MM.1S (cell line): ENCODE measurements around the gene SLIT1.

Experiments used
- DNase-seq: peaks from one replicate; pipeline ENCODE4 v3.0.0-alpha.2; 2015
- H2AFZ ChIP-seq: fragments of 300-600 bp; sonication (generic); 2 replicates; pipeline ENCODE4 v1.6.0; 2016; ENCODE audit warnings: antibody characterized with exemption, low read length
- H3F3A ChIP-seq: fragments of 300-600 bp; sonication (generic); 2 replicates; pipeline ENCODE4 v1.6.1; 2016; ENCODE audit warnings: mild to moderate bottlenecking, antibody characterized with exemption, low read length, moderate library complexity, mixed read lengths; ENCODE audit not compliant: insufficient read depth
- H3K27ac ChIP-seq: fragments of 300-600 bp; sonication (generic); 2 replicates; pipeline ENCODE4 v1.5.1; 2016; ENCODE audit warnings: mild to moderate bottlenecking, low read length
- H3K27me3 ChIP-seq: fragments of 300-600 bp; sonication (generic); replicated peaks from 2 replicates; pipeline ENCODE4 v1.6.0; 2016; ENCODE audit warnings: low read length; ENCODE audit not compliant: insufficient read depth
- H3K36me3 ChIP-seq: fragments of 300-600 bp; sonication (generic); replicated peaks from 2 replicates; pipeline ENCODE4 v1.6.1; 2016; ENCODE audit warnings: mild to moderate bottlenecking, low read length, mixed read lengths; ENCODE audit not compliant: insufficient read depth
- H3K4me1 ChIP-seq: fragments of 300-600 bp; sonication (generic); 2 replicates; pipeline ENCODE4 v1.6.1; 2016; ENCODE audit warnings: low read length, mixed read lengths
- H3K4me2 ChIP-seq: fragments of 300-600 bp; sonication (generic); 2 replicates; pipeline ENCODE4 v1.6.0; 2016; ENCODE audit warnings: low read depth, low read length
- H3K4me3 ChIP-seq: fragments of 300-600 bp; sonication (generic); 2 replicates; pipeline ENCODE4 v1.5.1; 2016; ENCODE audit warnings: low read length, mixed read lengths
- H3K79me2 ChIP-seq: fragments of 300-600 bp; sonication (generic); 2 replicates; pipeline ENCODE4 v1.6.1; 2016; ENCODE audit warnings: mixed run types, low read length, mixed read lengths
- H3K9ac ChIP-seq: fragments of 300-600 bp; sonication (generic); 2 replicates; pipeline ENCODE4 v1.6.1; 2016; ENCODE audit warnings: low read length, mixed read lengths
- H3K9me2 ChIP-seq: fragments of 300-600 bp; sonication (generic); replicated peaks from 2 replicates; pipeline ENCODE4 v1.6.1; 2016; ENCODE audit warnings: mild to moderate bottlenecking, low read length, mixed read lengths; ENCODE audit not compliant: insufficient read depth
- H3K9me3 ChIP-seq: fragments of 300-600 bp; sonication (generic); replicated peaks from 2 replicates; pipeline ENCODE4 v1.6.1; 2016; ENCODE audit warnings: mild to moderate bottlenecking, low read length, mixed read lengths; ENCODE audit not compliant: insufficient read depth
- H4K20me1 ChIP-seq: fragments of 300-600 bp; sonication (generic); 2 replicates; pipeline ENCODE4 v1.6.1; 2016; ENCODE audit warnings: mild to moderate bottlenecking, low read length, moderate library complexity, mixed read lengths; ENCODE audit not compliant: insufficient read depth
- EZH2 ChIP-seq: fragments of 300-600 bp; sonication (generic); optimal IDR thresholded peaks from 2 replicates; pipeline ENCODE3; 2017; ENCODE audit warnings: low read depth, mild to moderate bottlenecking, antibody characterized with exemption, low read length, mixed read lengths
- EZH2phosphoT487 ChIP-seq: fragments of 300-600 bp; sonication (generic); IDR thresholded peaks from 2 replicates; pipeline ENCODE4 v1.6.1; 2018; ENCODE audit warnings: antibody characterized with exemption, low read length
- TF ChIP-seq, protein P1 (sequence below): fragments of 300-600 bp; sonication (generic); IDR thresholded peaks from 2 replicates; pipeline ENCODE4 v1.5.1; 2016; ENCODE audit warnings: antibody characterized with exemption, low read length, mixed read lengths

The SLIT1 gene

DNA sequence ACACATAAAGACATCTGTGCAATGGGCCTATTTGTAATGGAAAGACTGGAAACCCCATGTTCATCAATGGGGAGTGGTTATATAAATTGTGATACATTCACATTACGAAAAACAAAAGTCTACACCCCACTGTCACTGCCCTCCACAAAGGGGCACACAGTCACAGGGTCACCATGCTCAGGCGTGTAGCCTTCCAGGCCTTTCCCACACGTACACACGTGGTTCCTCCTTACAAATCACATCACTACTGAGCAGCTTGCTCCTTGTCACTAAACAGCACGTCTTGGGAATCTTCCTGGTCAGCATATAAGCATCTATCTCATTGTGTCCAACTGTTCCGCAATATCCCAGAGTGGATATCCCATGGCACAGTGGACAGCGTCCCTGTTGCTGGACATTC lies 163.1 kb downstream of the SLIT1 start:
- Histone ChIP-seq H3K4me1 (peaks cover 11% of the 10 kb centered on the region), H4K20me1 (no peaks in the 10 kb centered on the region)

DNA sequence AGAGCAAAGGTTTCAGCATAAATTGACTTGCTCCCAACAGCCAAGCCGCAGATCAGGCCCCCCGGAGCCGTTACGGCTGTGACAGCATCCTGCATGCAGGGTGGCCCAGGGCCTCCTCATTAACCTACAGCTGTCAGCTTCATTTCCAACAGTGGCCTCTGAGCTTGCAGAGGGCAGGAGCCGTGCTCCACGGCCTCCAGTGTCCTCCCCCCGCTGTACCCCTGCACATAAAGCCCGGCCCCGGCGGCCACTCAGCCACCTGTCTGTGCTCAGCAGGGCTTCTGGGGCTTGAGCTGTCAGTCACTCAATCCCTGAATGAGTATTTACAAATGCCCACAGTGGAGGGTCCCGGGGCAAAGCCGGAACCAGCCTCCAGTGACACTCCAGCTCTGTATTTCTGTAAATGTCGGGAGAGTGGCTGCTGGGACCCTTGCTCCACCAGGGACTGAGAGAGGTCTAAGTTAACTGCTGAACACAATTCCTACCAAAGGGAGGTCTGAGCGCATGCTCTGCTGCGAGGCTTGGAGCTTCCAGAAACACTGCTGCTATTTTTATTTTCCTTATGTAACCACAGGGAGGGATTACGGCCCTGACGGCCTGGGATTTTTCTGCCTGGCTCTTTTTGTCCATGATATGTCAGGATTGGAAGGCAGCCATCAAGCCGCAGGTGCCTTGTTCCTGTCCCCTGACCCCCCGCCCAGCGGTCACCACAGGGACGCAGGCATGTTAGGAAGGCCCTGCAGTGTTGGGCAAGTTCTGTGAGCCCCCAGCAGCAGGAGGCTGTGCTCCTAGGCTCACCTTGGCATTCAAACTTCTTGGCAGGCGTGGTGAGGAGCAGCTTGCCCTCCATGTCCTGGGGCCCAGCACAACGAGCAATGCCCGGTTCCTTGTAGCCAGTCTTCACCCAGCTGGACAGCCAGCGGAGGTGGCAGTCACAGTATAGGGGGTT lies 165.0 kb downstream of the SLIT1 start:
- no peak overlapping the region for H3K4me3 ChIP-seq
- H3K9me2 ChIP-seq, result no peaks in the 10 kb centered on the region
- no peaks in the 10 kb centered on the region for H4K20me1 ChIP-seq
- H3K36me3 ChIP-seq, result no peaks in the 10 kb centered on the region
- H3K9me3 ChIP-seq, result no peaks in the 10 kb centered on the region
- TF ChIP-seq, protein P1, sequence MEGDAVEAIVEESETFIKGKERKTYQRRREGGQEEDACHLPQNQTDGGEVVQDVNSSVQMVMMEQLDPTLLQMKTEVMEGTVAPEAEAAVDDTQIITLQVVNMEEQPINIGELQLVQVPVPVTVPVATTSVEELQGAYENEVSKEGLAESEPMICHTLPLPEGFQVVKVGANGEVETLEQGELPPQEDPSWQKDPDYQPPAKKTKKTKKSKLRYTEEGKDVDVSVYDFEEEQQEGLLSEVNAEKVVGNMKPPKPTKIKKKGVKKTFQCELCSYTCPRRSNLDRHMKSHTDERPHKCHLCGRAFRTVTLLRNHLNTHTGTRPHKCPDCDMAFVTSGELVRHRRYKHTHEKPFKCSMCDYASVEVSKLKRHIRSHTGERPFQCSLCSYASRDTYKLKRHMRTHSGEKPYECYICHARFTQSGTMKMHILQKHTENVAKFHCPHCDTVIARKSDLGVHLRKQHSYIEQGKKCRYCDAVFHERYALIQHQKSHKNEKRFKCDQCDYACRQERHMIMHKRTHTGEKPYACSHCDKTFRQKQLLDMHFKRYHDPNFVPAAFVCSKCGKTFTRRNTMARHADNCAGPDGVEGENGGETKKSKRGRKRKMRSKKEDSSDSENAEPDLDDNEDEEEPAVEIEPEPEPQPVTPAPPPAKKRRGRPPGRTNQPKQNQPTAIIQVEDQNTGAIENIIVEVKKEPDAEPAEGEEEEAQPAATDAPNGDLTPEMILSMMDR, result no peak
- TF ChIP-seq EZH2 (no peak), EZH2phosphoT487 (no peak)
- no peak overlapping the region for H3K27ac ChIP-seq
- H3K4me2 ChIP-seq, result no peak overlapping the region
- peaks cover 22% of the 10 kb centered on the region for H3K4me1 ChIP-seq
- no peaks in the 10 kb centered on the region for H3K27me3 ChIP-seq
- H2AFZ ChIP-seq, result no peak overlapping the region
- H3K79me2 ChIP-seq, result no peaks in the 10 kb centered on the region
- no peak overlapping the region for H3K9ac ChIP-seq
- DNase-seq, result no peak
- peaks cover 12% of the 10 kb centered on the region for H3F3A ChIP-seq

More for the DNA sequence above, 163.1 kb downstream of the SLIT1 start:
- H3K4me3 ChIP-seq, result no peak overlapping the region
- no peak overlapping the region for H2AFZ ChIP-seq
- no peaks in the 10 kb centered on the region for H3K9me3 ChIP-seq
- H3K4me2 ChIP-seq, result no peak overlapping the region
- H3K36me3 ChIP-seq, result no peaks in the 10 kb centered on the region
- TF ChIP-seq EZH2phosphoT487, result no peak
- no peak for TF ChIP-seq EZH2
- TF ChIP-seq, protein P1, result no peak
- H3K27ac ChIP-seq, result no peak overlapping the region
- H3F3A ChIP-seq, result peaks cover 3% of the 10 kb centered on the region; the same call in 1 of the 2 replicates
- DNase-seq, result no peak
- H3K79me2 ChIP-seq, result no peaks in the 10 kb centered on the region
- no peaks in the 10 kb centered on the region for H3K27me3 ChIP-seq
- no peaks in the 10 kb centered on the region for H3K9me2 ChIP-seq
- H3K9ac ChIP-seq, result no peak overlapping the region

DNA sequence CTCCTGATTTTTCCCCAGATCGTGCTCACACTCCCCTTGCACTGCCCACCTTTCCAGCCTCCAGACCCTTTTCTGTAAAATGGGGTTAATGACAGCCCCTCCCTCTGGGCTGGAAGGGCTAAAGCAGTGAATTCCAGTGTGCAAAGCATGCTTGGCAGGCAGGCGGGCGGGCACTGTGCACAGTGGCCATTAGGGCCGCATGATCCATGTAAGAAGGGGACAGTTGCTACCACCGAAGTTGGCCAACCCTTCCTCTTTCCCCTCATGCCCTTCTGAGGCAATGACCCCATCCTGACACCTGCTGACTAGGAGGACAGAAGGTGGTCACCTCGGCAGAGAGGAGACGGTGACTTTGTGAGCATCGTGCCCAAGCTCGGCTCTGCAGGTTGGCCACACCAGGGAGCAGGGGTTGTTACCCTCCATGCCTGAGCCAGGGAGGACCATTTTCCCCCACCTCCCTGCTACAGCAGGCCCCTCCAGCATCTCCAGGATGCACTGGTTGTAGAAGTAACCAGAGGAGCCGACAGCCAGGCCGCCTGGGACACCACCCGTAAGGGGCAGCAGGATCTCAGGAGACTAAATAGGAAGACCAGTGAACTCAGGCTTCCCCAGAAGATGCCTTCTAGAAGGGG lies 166.4 kb downstream of the SLIT1 start:
- no peak for DNase-seq
- Histone ChIP-seq H2AFZ (no peak overlapping the region), H3K9me3 (no peaks in the 10 kb centered on the region), H3K4me1 (peaks cover 20% of the 10 kb centered on the region), H4K20me1 (no peaks in the 10 kb centered on the region), H3K9ac (no peak overlapping the region), H3K9me2 (no peaks in the 10 kb centered on the region), H3F3A (peaks cover 12% of the 10 kb centered on the region), H3K36me3 (no peaks in the 10 kb centered on the region), H3K79me2 (no peaks in the 10 kb centered on the region), H3K4me3 (no peak overlapping the region), H3K27me3 (no peaks in the 10 kb centered on the region), H3K27ac (no peak overlapping the region), H3K4me2 (no peak overlapping the region)
- TF ChIP-seq EZH2phosphoT487 (no peak), EZH2 (no peak)
- TF ChIP-seq, protein P1, result no peak
